Measurements from ENCODE around the gene AFAP1L2.

AFAP1L2 gene

DNA sequence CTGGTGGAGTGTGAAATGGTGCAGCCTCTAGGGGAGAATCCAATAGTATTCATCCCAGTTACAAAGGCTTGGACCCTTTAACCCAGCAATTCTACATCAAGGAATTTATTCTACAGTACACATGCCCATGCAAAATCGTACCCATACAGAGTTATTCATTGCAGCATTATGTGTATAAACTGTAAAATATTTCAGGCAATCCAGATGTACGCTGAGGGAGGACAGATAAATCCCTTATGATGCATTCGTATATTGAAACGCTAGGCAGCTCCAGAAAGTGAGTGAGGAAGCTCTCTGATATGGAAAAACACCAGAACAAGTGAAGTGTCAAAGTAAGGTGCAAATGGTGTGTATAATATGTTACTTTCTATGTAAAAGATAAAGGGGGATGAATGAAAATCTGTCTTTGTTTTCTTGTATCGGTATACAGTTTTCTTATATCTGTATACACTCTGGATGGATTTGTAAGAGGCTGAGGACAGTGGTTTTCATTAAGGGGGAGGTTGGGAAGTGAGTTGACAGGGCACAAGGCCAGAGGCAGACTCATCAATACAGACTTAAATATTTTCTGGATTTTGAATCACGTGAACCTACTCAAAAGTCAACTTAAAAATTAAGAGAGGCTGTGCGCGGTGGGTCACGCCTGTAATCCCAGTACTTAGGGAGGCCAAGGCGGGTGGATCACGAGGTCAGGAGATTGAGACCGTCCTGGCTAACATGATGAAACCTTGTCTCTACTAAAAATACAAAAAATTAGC is 148.1 kb downstream of the AFAP1L2 start:
- TF ChIP-seq CSDC2 (CRISPR knock-in tag; IDR thresholded peaks at IDR 0.05) (no peak), BACH2 (CRISPR knock-in tag; IDR thresholded peaks at IDR 0.05; ENCODE audit: borderline replicate concordance) (no peak), ZC3H10 (CRISPR knock-in tag; IDR thresholded peaks at IDR 0.05) (no peak), ZFP30 (CRISPR knock-in tag; IDR thresholded peaks at IDR 0.05) (no peak), ZNF8 (CRISPR knock-in tag; IDR thresholded peaks at IDR 0.05) (no peak), ESRRG (CRISPR knock-in tag; IDR thresholded peaks at IDR 0.05) (no peak), ISL1 (CRISPR knock-in tag; IDR thresholded peaks at IDR 0.05) (no peak), CREB5 (CRISPR knock-in tag; IDR thresholded peaks at IDR 0.05; ENCODE audit: low read depth) (no peak)
- TF ChIP-seq, protein P1, sequence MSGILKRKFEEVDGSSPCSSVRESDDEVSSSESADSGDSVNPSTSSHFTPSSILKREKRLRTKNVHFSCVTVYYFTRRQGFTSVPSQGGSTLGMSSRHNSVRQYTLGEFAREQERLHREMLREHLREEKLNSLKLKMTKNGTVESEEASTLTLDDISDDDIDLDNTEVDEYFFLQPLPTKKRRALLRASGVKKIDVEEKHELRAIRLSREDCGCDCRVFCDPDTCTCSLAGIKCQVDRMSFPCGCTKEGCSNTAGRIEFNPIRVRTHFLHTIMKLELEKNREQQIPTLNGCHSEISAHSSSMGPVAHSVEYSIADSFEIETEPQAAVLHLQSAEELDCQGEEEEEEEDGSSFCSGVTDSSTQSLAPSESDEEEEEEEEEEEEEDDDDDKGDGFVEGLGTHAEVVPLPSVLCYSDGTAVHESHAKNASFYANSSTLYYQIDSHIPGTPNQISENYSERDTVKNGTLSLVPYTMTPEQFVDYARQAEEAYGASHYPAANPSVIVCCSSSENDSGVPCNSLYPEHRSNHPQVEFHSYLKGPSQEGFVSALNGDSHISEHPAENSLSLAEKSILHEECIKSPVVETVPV (CRISPR knock-in tag; IDR thresholded peaks at IDR 0.05) = no peak
- ATAC-seq = no peak

GRCh38 chr10:114255227-114255626 is 149.1 kb downstream of the AFAP1L2 start:
- TF ChIP-seq, protein P1 (CRISPR knock-in tag; IDR thresholded peaks at IDR 0.05) = no peak
- TF ChIP-seq TCF4 (CRISPR knock-in tag; IDR thresholded peaks at IDR 0.05; ENCODE audit: borderline replicate concordance) (no peak), ZNF70 (CRISPR knock-in tag; IDR thresholded peaks at IDR 0.05) (no peak), ISL1 (CRISPR knock-in tag; IDR thresholded peaks at IDR 0.05) (no peak), ESRRG (CRISPR knock-in tag; IDR thresholded peaks at IDR 0.05) (no peak), GLIS3 (CRISPR knock-in tag; IDR thresholded peaks at IDR 0.05) (no peak), ZNF565 (CRISPR knock-in tag; conservative IDR thresholded peaks at IDR 0.05; ENCODE audit: low read depth) (no peak), CSDC2 (CRISPR knock-in tag; IDR thresholded peaks at IDR 0.05) (no peak)
- no peak for ATAC-seq

DNA sequence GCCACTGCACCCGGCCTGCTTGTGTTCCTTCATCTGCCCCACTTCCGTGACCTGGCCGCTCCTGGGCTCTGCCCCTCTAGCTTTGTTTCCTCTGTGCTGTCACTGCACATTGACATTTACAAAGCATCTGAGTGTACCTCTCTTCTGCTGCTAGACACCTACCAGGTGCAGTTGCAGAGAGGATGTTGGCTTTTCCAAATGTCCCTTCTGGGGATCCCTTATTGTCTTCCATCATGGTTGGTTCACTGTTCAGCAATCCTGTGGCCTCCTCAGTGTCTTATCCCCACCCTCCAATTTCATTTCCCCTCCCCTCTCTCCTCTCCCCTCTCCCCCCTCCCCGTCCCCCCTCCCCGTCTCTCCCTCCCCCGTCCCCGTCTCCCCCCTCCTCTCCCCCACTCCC is 151.4 kb downstream of the AFAP1L2 start:
- ATAC-seq = peak; percentile 31; the same call in 2 of the 3 replicates
- TF ChIP-seq OSR1 (CRISPR knock-in tag; IDR thresholded peaks at IDR 0.05) (no peak), ZNF8 (CRISPR knock-in tag; IDR thresholded peaks at IDR 0.05) (no peak), ZC3H10 (CRISPR knock-in tag; IDR thresholded peaks at IDR 0.05) (no peak), ZNF70 (CRISPR knock-in tag; IDR thresholded peaks at IDR 0.05) (no peak), TOX (CRISPR knock-in tag; IDR thresholded peaks at IDR 0.05; ENCODE audit: borderline replicate concordance) (no peak), TCF4 (CRISPR knock-in tag; IDR thresholded peaks at IDR 0.05; ENCODE audit: borderline replicate concordance) (no peak)
- TF ChIP-seq, protein P2, sequence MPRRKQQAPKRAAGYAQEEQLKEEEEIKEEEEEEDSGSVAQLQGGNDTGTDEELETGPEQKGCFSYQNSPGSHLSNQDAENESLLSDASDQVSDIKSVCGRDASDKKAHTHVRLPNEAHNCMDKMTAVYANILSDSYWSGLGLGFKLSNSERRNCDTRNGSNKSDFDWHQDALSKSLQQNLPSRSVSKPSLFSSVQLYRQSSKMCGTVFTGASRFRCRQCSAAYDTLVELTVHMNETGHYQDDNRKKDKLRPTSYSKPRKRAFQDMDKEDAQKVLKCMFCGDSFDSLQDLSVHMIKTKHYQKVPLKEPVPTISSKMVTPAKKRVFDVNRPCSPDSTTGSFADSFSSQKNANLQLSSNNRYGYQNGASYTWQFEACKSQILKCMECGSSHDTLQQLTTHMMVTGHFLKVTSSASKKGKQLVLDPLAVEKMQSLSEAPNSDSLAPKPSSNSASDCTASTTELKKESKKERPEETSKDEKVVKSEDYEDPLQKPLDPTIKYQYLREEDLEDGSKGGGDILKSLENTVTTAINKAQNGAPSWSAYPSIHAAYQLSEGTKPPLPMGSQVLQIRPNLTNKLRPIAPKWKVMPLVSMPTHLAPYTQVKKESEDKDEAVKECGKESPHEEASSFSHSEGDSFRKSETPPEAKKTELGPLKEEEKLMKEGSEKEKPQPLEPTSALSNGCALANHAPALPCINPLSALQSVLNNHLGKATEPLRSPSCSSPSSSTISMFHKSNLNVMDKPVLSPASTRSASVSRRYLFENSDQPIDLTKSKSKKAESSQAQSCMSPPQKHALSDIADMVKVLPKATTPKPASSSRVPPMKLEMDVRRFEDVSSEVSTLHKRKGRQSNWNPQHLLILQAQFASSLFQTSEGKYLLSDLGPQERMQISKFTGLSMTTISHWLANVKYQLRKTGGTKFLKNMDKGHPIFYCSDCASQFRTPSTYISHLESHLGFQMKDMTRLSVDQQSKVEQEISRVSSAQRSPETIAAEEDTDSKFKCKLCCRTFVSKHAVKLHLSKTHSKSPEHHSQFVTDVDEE (CRISPR knock-in tag; IDR thresholded peaks at IDR 0.05) = no peak

- no peak for ATAC-seq
- TF ChIP-seq ZC3H10 (CRISPR knock-in tag; IDR thresholded peaks at IDR 0.05) (no peak), ZNF565 (CRISPR knock-in tag; conservative IDR thresholded peaks at IDR 0.05; ENCODE audit: low read depth) (no peak), SNAI2 (CRISPR knock-in tag; IDR thresholded peaks at IDR 0.05) (no peak), ARNTL (CRISPR knock-in tag; IDR thresholded peaks at IDR 0.05; ENCODE audit: borderline replicate concordance, low read depth) (no peak), RARB (CRISPR knock-in tag; IDR thresholded peaks at IDR 0.05) (no peak), ZNF8 (CRISPR knock-in tag; IDR thresholded peaks at IDR 0.05) (no peak), TCF4 (CRISPR knock-in tag; IDR thresholded peaks at IDR 0.05; ENCODE audit: borderline replicate concordance) (no peak), PPARA (CRISPR knock-in tag; IDR thresholded peaks at IDR 0.05; ENCODE audit: borderline replicate concordance) (no peak), ESRRG (CRISPR knock-in tag; IDR thresholded peaks at IDR 0.05) (no peak), OSR1 (CRISPR knock-in tag; IDR thresholded peaks at IDR 0.05) (no peak), CSDC2 (CRISPR knock-in tag; IDR thresholded peaks at IDR 0.05) (no peak), ZFP30 (CRISPR knock-in tag; IDR thresholded peaks at IDR 0.05) (no peak), ZNF70 (CRISPR knock-in tag; IDR thresholded peaks at IDR 0.05) (no peak), ISL1 (CRISPR knock-in tag; IDR thresholded peaks at IDR 0.05) (no peak), TOX (CRISPR knock-in tag; IDR thresholded peaks at IDR 0.05; ENCODE audit: borderline replicate concordance) (no peak), CREB5 (CRISPR knock-in tag; IDR thresholded peaks at IDR 0.05; ENCODE audit: low read depth) (no peak)
- TF ChIP-seq, protein P1 (CRISPR knock-in tag; IDR thresholded peaks at IDR 0.05) = no peak
- TF ChIP-seq, protein P3, sequence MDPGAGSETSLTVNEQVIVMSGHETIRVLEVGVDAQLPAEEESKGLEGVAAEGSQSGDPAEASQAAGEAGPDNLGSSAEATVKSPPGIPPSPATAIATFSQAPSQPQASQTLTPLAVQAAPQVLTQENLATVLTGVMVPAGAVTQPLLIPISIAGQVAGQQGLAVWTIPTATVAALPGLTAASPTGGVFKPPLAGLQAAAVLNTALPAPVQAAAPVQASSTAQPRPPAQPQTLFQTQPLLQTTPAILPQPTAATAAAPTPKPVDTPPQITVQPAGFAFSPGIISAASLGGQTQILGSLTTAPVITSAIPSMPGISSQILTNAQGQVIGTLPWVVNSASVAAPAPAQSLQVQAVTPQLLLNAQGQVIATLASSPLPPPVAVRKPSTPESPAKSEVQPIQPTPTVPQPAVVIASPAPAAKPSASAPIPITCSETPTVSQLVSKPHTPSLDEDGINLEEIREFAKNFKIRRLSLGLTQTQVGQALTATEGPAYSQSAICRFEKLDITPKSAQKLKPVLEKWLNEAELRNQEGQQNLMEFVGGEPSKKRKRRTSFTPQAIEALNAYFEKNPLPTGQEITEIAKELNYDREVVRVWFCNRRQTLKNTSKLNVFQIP (CRISPR knock-in tag; IDR thresholded peaks at IDR 0.05; ENCODE audit: borderline replicate concordance, low read depth) = no peak
Observed at GRCh38 chr10:114252092-114252491, 152.2 kb downstream of the AFAP1L2 start.
